RWPE1 (cell line): Measurements from ENCODE around the gene DDR2.

ENCODE experiments used
- CTCF ChIA-PET: fragments of 350-600 bp; sonication (Branson Sonifier 250); formaldehyde crosslinking; extraction: SDS; loops from one replicate; lab custom pipeline; 2021; lab: Yijun Ruan, JAX
- POLR2A ChIA-PET: fragments of 400-600 bp; formaldehyde crosslinking; extraction: SDS; loops from one replicate; lab custom pipeline; 2020; ENCODE audit warnings: antibody characterized with exemption; ENCODE audit not compliant: low non-redundant PET; lab: Yijun Ruan, JAX
- DNase-seq: peaks from one replicate; pipeline ENCODE4 v3.0.0; 2012; ENCODE audit warnings: low spot score
- H3K27ac ChIP-seq: fragments of 450-650 bp; 2 replicates; pipeline ENCODE4 v1.5.1; 2017
- CTCF ChIP-seq: fragments of 450-650 bp; conservative IDR thresholded peaks from 2 replicates; pipeline ENCODE4 v1.5.1; 2017; ENCODE audit warnings: low read depth, mild to moderate bottlenecking

Gene DDR2

GRCh38 chr1:162753001-162753658 is 120.9 kb downstream of the DDR2 start:
- no peak overlapping the region for H3K27ac ChIP-seq
- DNase-seq: no peak
- TF ChIP-seq CTCF: no peak
- ChIA-PET POLR2A (no interaction called here), CTCF (interaction anchor here (0.5 kb wide), 1 partner anchor 95 kb away, joined by 3 read pairs; no protein-coding TSS in a partner anchor)

GRCh38 chr1:162753998-162754585 is 121.8 kb downstream of the DDR2 start:
- ChIA-PET POLR2A (no interaction called here), CTCF (interaction anchor here (0.6 kb wide), 1 partner anchor 229 kb away, joined by 6 read pairs; no protein-coding TSS in a partner anchor)
- TF ChIP-seq CTCF: no peak
- no peak overlapping the region for H3K27ac ChIP-seq
- no peak for DNase-seq

- CTCF ChIA-PET: no interaction called here
- no peak for TF ChIP-seq CTCF
- POLR2A ChIA-PET: no interaction called here
- H3K27ac ChIP-seq: no peak overlapping the region
- no peak for DNase-seq
These were observed 123.0 kb downstream of the DDR2 start for GRCh38 chr1:162755306-162755705.

- TF ChIP-seq CTCF: no peak
- ChIA-PET POLR2A (no interaction called here), CTCF (no interaction called here)
- DNase-seq: peak; percentile 30
- no peak overlapping the region for H3K27ac ChIP-seq
These were observed 124.3 kb downstream of the DDR2 start for GRCh38 chr1:162756523-162756922.

- CTCF ChIA-PET: interaction anchor here (0.7 kb wide), 1 partner anchor 68 kb away, joined by 3 read pairs; no protein-coding TSS in a partner anchor
- no peak for DNase-seq
- TF ChIP-seq CTCF: no peak
- POLR2A ChIA-PET: no interaction called here
- H3K27ac ChIP-seq: no peak overlapping the region
These were observed 125.2 kb downstream of the DDR2 start for GRCh38 chr1:162757476-162757875.

DNA sequence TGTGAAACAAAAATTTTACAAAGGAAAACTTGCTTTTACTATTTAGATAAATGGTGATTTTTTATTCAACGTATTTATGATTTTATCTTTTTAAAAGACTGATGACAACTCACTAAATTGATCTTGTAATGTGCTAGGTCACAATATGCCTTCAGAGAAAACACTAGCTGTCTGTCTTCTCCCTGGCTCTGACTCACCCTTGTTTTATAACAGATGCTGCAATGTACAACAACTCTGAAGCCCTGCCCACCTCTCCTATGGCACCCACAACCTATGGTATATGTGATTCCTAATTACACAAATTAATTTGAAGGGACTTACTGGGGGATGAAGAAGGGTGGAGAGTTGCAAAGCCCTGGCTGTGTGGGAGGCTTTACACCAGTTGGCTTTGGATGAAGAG is 133.5 kb downstream of the DDR2 start:
- POLR2A ChIA-PET: no interaction called here
- TF ChIP-seq CTCF: no peak
- CTCF ChIA-PET: no interaction called here
- no peak for DNase-seq
- no peak overlapping the region for H3K27ac ChIP-seq
